Ishikawa (cell line): Measurements from ENCODE around the gene SRRT.

Experiments used
- CEBPB ChIP-seq: IDR thresholded peaks from 2 replicates; pipeline ENCODE4 v1.6.1; 2012
- CREB1 ChIP-seq: IDR thresholded peaks from 2 replicates; pipeline ENCODE4 v1.6.1; 2012; ENCODE audit warnings: low read depth
- EGR1 ChIP-seq: IDR thresholded peaks from 2 replicates; pipeline ENCODE4 v1.6.1; 2012
- EP300 ChIP-seq: IDR thresholded peaks from 2 replicates; pipeline ENCODE4 v1.6.1; 2012; ENCODE audit warnings: borderline replicate concordance
- FOXM1 ChIP-seq: IDR thresholded peaks from 2 replicates; pipeline ENCODE4 v1.6.1; 2012; ENCODE audit warnings: low read depth, borderline replicate concordance
- MAX ChIP-seq: IDR thresholded peaks from 2 replicates; pipeline ENCODE4 v1.6.1; 2012
- NFIC ChIP-seq: IDR thresholded peaks from 2 replicates; pipeline ENCODE4 v1.6.1; 2012
- RAD21 ChIP-seq: IDR thresholded peaks from 2 replicates; pipeline ENCODE4 v1.6.1; 2012; ENCODE audit warnings: low read depth
- TAF1 ChIP-seq: IDR thresholded peaks from 2 replicates; pipeline ENCODE4 v1.6.1; 2012; ENCODE audit warnings: low read depth, mild to moderate bottlenecking
- TCF12 ChIP-seq: IDR thresholded peaks from 2 replicates; pipeline ENCODE4 v1.6.1; 2012; ENCODE audit warnings: low read depth
- TEAD4 ChIP-seq: IDR thresholded peaks from 2 replicates; pipeline ENCODE4 v1.6.1; 2012
- YY1 ChIP-seq: IDR thresholded peaks from 2 replicates; pipeline ENCODE4 v1.6.1; 2012; ENCODE audit warnings: low read depth
- ZBTB7A ChIP-seq: IDR thresholded peaks from 2 replicates; pipeline ENCODE4 v1.6.1; 2012; ENCODE audit warnings: low read depth
- TF ChIP-seq, protein P1 (sequence below): IDR thresholded peaks from 2 replicates; pipeline ENCODE4 v1.6.1; 2012; ENCODE audit warnings: low read depth, mild to moderate bottlenecking
- TF ChIP-seq, protein P2 (sequence below): IDR thresholded peaks from 2 replicates; pipeline ENCODE4 v1.6.1; 2012

SRRT gene

DNA sequence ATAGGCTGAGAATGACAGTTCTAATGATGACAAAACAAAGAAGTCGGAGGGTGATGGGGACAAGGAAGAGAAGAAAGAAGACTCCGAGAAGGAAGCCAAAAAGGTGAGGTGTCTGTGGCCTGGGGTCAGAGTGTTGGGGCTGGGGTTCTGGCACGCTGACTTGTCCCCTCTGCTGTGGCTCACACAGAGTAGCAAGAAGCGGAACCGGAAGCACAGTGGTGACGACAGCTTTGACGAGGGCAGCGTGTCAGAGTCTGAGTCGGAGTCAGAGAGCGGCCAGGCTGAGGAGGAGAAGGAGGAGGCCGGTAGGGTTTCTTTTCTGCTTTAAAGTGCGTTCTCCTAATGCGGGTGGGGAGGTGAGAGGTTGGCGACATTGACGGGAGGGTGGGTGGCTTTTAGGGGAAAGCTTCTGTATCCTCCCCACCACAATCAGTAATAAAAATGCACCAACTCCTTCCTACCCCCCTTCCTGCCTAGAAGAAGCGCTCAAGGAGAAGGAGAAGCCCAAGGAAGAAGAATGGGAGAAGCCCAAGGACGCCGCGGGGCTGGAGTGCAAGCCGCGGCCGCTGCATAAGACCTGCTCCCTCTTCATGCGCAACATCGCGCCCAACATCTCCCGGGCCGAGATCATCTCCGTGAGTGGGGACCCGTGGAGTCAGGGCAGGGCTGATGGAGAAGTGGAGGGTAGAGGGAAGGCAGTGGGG is 10.0 kb downstream of the SRRT start:
- TF ChIP-seq RAD21 (no peak), EGR1 (no peak), TEAD4 (no peak), FOXM1 (no peak), NFIC (no peak), TCF12 (no peak), CEBPB (no peak), EP300 (no peak), YY1 (no peak), MAX (no peak), ZBTB7A (no peak)
- TF ChIP-seq, protein P1, sequence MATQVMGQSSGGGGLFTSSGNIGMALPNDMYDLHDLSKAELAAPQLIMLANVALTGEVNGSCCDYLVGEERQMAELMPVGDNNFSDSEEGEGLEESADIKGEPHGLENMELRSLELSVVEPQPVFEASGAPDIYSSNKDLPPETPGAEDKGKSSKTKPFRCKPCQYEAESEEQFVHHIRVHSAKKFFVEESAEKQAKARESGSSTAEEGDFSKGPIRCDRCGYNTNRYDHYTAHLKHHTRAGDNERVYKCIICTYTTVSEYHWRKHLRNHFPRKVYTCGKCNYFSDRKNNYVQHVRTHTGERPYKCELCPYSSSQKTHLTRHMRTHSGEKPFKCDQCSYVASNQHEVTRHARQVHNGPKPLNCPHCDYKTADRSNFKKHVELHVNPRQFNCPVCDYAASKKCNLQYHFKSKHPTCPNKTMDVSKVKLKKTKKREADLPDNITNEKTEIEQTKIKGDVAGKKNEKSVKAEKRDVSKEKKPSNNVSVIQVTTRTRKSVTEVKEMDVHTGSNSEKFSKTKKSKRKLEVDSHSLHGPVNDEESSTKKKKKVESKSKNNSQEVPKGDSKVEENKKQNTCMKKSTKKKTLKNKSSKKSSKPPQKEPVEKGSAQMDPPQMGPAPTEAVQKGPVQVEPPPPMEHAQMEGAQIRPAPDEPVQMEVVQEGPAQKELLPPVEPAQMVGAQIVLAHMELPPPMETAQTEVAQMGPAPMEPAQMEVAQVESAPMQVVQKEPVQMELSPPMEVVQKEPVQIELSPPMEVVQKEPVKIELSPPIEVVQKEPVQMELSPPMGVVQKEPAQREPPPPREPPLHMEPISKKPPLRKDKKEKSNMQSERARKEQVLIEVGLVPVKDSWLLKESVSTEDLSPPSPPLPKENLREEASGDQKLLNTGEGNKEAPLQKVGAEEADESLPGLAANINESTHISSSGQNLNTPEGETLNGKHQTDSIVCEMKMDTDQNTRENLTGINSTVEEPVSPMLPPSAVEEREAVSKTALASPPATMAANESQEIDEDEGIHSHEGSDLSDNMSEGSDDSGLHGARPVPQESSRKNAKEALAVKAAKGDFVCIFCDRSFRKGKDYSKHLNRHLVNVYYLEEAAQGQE: no peak
- TF ChIP-seq, protein P2, sequence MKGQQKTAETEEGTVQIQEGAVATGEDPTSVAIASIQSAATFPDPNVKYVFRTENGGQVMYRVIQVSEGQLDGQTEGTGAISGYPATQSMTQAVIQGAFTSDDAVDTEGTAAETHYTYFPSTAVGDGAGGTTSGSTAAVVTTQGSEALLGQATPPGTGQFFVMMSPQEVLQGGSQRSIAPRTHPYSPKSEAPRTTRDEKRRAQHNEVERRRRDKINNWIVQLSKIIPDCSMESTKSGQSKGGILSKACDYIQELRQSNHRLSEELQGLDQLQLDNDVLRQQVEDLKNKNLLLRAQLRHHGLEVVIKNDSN: no peak

DNA sequence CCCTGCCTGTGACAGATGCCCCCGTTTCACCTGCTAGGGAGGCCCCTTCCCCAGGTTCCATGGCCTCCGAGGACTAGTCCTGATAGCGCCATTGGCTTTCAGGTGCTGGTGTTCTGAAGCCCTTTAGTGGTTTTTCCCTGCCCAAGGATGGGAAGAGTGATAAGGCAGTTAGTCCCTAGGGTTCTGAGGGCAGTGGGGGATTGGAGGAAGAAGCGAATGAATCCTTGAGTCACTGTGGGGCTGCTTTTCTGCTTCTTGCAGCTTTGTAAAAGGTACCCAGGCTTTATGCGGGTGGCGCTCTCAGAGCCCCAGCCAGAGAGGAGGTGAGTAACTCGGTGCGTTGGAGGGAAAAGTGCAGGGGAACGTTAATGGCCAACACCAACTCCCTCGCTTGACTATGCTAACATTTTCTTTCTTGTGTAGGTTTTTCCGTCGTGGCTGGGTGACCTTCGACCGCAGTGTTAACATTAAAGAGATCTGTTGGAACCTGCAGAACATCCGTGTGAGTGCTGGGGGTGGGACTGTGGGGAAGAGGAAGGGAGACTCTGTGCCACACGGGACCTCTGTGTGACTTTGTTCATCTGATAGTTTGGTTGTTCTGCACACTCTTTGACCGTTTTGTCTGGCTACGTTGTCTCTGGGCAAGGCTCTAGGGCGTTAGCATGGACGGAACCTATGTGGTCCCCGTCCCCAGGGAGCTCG is 10.7 kb downstream of the SRRT start:
- no peak for TF ChIP-seq FOXM1

DNA sequence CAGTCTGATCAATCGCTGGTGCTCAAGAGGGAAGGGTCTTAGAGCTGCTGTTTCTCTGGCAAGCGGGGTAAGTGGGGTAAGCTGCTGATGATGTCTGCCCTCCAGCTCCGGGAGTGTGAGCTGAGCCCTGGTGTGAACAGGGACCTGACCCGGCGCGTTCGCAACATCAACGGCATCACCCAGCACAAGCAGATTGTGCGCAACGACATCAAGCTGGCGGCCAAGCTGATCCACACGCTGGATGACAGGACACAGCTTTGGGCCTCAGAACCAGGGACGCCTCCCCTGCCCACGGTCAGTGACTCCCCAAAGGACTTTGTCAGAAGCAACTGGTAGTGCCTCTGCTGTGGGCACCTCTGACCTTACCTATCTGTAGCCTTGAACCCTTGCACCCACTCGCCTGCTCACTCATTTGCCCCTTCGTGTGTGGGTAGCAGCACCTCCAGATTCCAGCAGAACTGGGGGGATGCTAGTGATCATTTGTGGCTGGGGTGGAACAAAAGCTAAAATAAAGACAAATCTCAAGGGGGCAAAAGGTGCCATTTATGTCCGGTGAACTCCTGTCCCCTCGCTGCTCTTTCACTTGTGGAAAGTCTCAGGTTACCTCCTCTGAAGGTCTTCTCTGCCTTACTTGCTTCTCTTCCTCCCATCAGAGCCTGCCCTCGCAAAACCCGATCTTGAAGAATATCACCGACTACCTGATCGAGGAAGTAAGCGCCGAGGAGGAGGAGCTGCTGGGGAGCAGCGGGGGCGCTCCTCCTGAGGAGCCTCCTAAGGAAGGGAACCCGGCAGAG is 11.4 kb downstream of the SRRT start:
- TF ChIP-seq FOXM1 (no peak), RAD21 (no peak), NFIC (no peak), EGR1 (no peak), TEAD4 (no peak), MAX (no peak), EP300 (no peak), ZBTB7A (no peak), TCF12 (no peak), TAF1 (no peak), YY1 (no peak), CEBPB (no peak)
- TF ChIP-seq, protein P2: no peak

- no peak for TF ChIP-seq ZBTB7A
- TF ChIP-seq MAX: no peak
- TF ChIP-seq CEBPB: no peak
- TF ChIP-seq TAF1: no peak
- TF ChIP-seq, protein P2: no peak
- no peak for TF ChIP-seq RAD21
- TF ChIP-seq EGR1: no peak
- TF ChIP-seq CREB1: no peak
- no peak for TF ChIP-seq YY1
- no peak for TF ChIP-seq FOXM1
- TF ChIP-seq TCF12: no peak
- TF ChIP-seq, protein P1: no peak
- no peak for TF ChIP-seq EP300
- TF ChIP-seq NFIC: no peak
- TF ChIP-seq TEAD4: no peak
These were observed 12.1 kb downstream of the SRRT start for GRCh38 chr7:100886936-100887515.
